HCT116 (cell line): ENCODE results near the gene GNPDA1. TPM values are rescaled to one million over a fixed set of nuclear protein-coding genes. Genes with fewer than 3 reads are reported as not detected.

Source experiments
- ATAC-seq: fragments of 200-7000 bp; cut with Tn5 transposase; 2 replicates; pipeline ENCODE4 v1.9.1; 2020; ENCODE audit warnings: mild to moderate bottlenecking, moderate library complexity
- Bru-seq: library from RNA; stranded (reverse); fragments of 400-500 nt; gene quantifications from one replicate; lab custom pipeline; 2021; lab: Mats Ljungman, UMichigan
- BruChase-seq, 2 experiments: library from RNA; stranded (reverse); fragments of 400-500 nt; gene quantifications; one replicate each; lab custom pipeline; 2021; lab: Mats Ljungman, UMichigan
- BruUV-seq: library from RNA; stranded (reverse); fragments of 400-500 nt; replicated peaks from 2 replicates; lab custom pipeline; 2021; lab: Mats Ljungman, UMichigan
- CTCF ChIA-PET: fragments of 300-600 bp; sonication (Branson Sonifier 250); formaldehyde crosslinking; loops from one replicate; lab custom pipeline; 2021; ENCODE audit warnings: antibody characterized with exemption; lab: Charles Lee
- POLR2A ChIA-PET: fragments of 300-600, 350-600 bp; sonication (Branson Sonifier 250); formaldehyde crosslinking; loops from one replicate; lab custom pipeline; 2021; ENCODE audit warnings: antibody characterized with exemption; lab: Charles Lee
- RAD21 ChIA-PET, 2 experiments: fragments of 300-600 bp; sonication (Branson Sonifier 250); formaldehyde crosslinking; loops; one replicate each; lab custom pipeline; 2023; ENCODE audit warnings: low total read pairs in 2 of 2; ENCODE audit not compliant: uncharacterized antibody in 2 of 2, unreplicated experiment in 2 of 2, low non-redundant PET in 1 of 2; lab: Charles Lee
- DNase-seq: peaks from one replicate; pipeline ENCODE4 v3.0.0-alpha.2; 2010; ENCODE audit warnings: low read depth, low spot score
- H2AFZ ChIP-seq: fragments of 200-600 bp; shearing (Covaris generic), sonication (generic); 2 replicates; pipeline ENCODE4 v1.6.1; 2017; ENCODE audit warnings: low read depth, mixed run types, mixed read lengths, antibody characterized with exemption, low read length; ENCODE audit not compliant: poor library complexity, severe bottlenecking
- H3K27ac ChIP-seq: 2 replicates; pipeline ENCODE4 v1.5.1; 2012; ENCODE audit warnings: low read depth, low read length
- H3K27me3 ChIP-seq: fragments of 200-600 bp; sonication (generic); 2 replicates; pipeline ENCODE4 v1.6.1; 2016; ENCODE audit warnings: mixed run types, low read length, mixed read lengths; ENCODE audit not compliant: insufficient read depth
- H3K36me3 ChIP-seq, 2 experiments: fragments of 200-500 bp in 1 of 2; fragments of 200-600 bp in 1 of 2; sonication (Bioruptor generic) in 1 of 2; sonication (generic) in 1 of 2; 2 replicates each; pipeline versions ENCODE4 v1.5.1 to v1.6.1; 2014 to 2016; ENCODE audit warnings: low read length in 2 of 2, inconsistent platforms in 1 of 2, mixed read lengths in 1 of 2, mixed run types in 1 of 2; ENCODE audit not compliant: insufficient read depth in 2 of 2, control insufficient read depth in 1 of 2
- H3K4me1 ChIP-seq, 2 experiments: fragments of 200-600 bp in 1 of 2; sonication (generic) in 1 of 2; 2 replicates each; pipeline versions ENCODE4 v1.5.1 to v1.6.1; 2012 to 2017; ENCODE audit warnings: low read length in 2 of 2, inconsistent platforms in 1 of 2, mild to moderate bottlenecking in 1 of 2, mixed read lengths in 1 of 2, mixed run types in 1 of 2, moderate library complexity in 1 of 2; ENCODE audit not compliant: insufficient read depth in 2 of 2, control insufficient read depth in 1 of 2
- H3K4me2 ChIP-seq: fragments of 200-600 bp; sonication (generic); 2 replicates; pipeline ENCODE4 v1.6.1; 2017; ENCODE audit warnings: mixed run types, low read length, mixed read lengths
- H3K4me3 ChIP-seq, 2 experiments: fragments of 200-600 bp in 1 of 2; sonication (generic) in 1 of 2; replicated peaks in 1 of 2; 2 replicates each; pipeline ENCODE4 v1.5.1; 2011 to 2016; ENCODE audit warnings: low read length in 2 of 2, control low read depth in 1 of 2, low read depth in 1 of 2, mild to moderate bottlenecking in 1 of 2, mixed read lengths in 1 of 2, mixed run types in 1 of 2
- H3K79me2 ChIP-seq: fragments of 200-600 bp; sonication (generic); 2 replicates; pipeline ENCODE4 v1.6.1; 2017; ENCODE audit warnings: mild to moderate bottlenecking, mixed run types, low read length, moderate library complexity, mixed read lengths; ENCODE audit not compliant: insufficient read depth
- H3K9ac ChIP-seq: fragments of 200-600 bp; sonication (generic); 2 replicates; pipeline ENCODE4 v1.6.1; 2016; ENCODE audit warnings: low read length, mixed read lengths
- H3K9me2 ChIP-seq: fragments of 200-600 bp; sonication (generic), shearing (Covaris generic); 2 replicates; pipeline ENCODE4 v1.6.1; 2017; ENCODE audit warnings: mixed run types, mild to moderate bottlenecking, moderate library complexity; ENCODE audit not compliant: insufficient read depth
- H3K9me3 ChIP-seq, 2 experiments: fragments of 200-500 bp in 1 of 2; fragments of 200-600 bp in 1 of 2; sonication (Bioruptor generic) in 1 of 2; sonication (generic) in 1 of 2; 2 replicates each; pipeline ENCODE4 v1.6.1; 2014 to 2017; ENCODE audit warnings: low read length in 2 of 2, mixed read lengths in 2 of 2, inconsistent platforms in 1 of 2, low read depth in 1 of 2, mild to moderate bottlenecking in 1 of 2, mixed run types in 1 of 2, moderate library complexity in 1 of 2; ENCODE audit not compliant: control insufficient read depth in 1 of 2, insufficient read depth in 1 of 2
- H4K20me1 ChIP-seq: fragments of 200-600 bp; sonication (generic), shearing (Covaris generic); 2 replicates; pipeline ENCODE4 v1.6.1; 2017; ENCODE audit warnings: mixed run types, mild to moderate bottlenecking, moderate library complexity; ENCODE audit not compliant: insufficient read depth
- EGR1 ChIP-seq: IDR thresholded peaks from 2 replicates; pipeline ENCODE4 v1.6.1; 2012; ENCODE audit warnings: low read depth
- ELF1 ChIP-seq: IDR thresholded peaks from 2 replicates; pipeline ENCODE4 v1.6.1; 2012; ENCODE audit warnings: low read depth, borderline replicate concordance
- EZH2 ChIP-seq: fragments of 200-600 bp; sonication (generic); IDR thresholded peaks from 2 replicates; pipeline ENCODE4 v1.6.1; 2017; ENCODE audit warnings: antibody characterized with exemption, mixed run types
- FOSL1 ChIP-seq: IDR thresholded peaks from 2 replicates; pipeline ENCODE4 v1.6.1; 2012; ENCODE audit warnings: low read depth
- POLR2A ChIP-seq: IDR thresholded peaks from 2 replicates; pipeline ENCODE4 v1.7.0; 2011; ENCODE audit warnings: borderline replicate concordance; ENCODE audit not compliant: insufficient read depth, insufficient read length; ENCODE audit errors: extremely low read depth
- POLR2AphosphoS5 ChIP-seq: IDR thresholded peaks from 2 replicates; pipeline ENCODE4 v1.6.1; 2011; ENCODE audit warnings: mild to moderate bottlenecking, low read depth, low read length, moderate library complexity
- SRF ChIP-seq: IDR thresholded peaks from 2 replicates; pipeline ENCODE4 v1.6.1; 2012; ENCODE audit warnings: low read depth
- TCF7L2 ChIP-seq: IDR thresholded peaks from 2 replicates; pipeline ENCODE4 v1.7.0; 2011; ENCODE audit warnings: borderline replicate concordance, inconsistent platforms; ENCODE audit not compliant: insufficient read depth, insufficient read length; ENCODE audit errors: extremely low read depth
- YY1 ChIP-seq: IDR thresholded peaks from 2 replicates; pipeline ENCODE4 v1.6.1; 2011; ENCODE audit warnings: low read length, low read depth, moderate library complexity, mild to moderate bottlenecking; ENCODE audit not compliant: insufficient replicate concordance; ENCODE audit errors: extremely low read depth
- ZFX ChIP-seq: fragments of 450-650 bp; IDR thresholded peaks from 2 replicates; pipeline ENCODE4 v1.6.1; 2017
- ZNF274 ChIP-seq: fragments of 200-500 bp; sonication (Bioruptor generic); IDR thresholded peaks from 2 replicates; pipeline ENCODE4 v1.6.1; 2014; ENCODE audit warnings: mild to moderate bottlenecking, low read depth, low read length, inconsistent platforms
- intact Hi-C: fragments of 100-400 bp; cut with micrococcal nuclease; formaldehyde crosslinking; loops from 2 replicates; pipeline ENCODE4 v1.10.0; 2022
- long read RNA-seq: library from polyadenylated mRNA; unstranded; transcript quantifications from one replicate; pipeline ENCODE4 v2.0.0, GENCODE V29; 2021; ENCODE audit not compliant: unreplicated experiment
- polyA plus RNA-seq: library from polyadenylated mRNA; unstranded; fragments of >200 nt; gene quantifications from 2 replicates; pipeline ENCODE4 v1.2.1, GENCODE V29; 2012; ENCODE audit warnings: missing spikeins
- total RNA-seq: library from RNA; stranded (reverse); gene quantifications from one replicate; pipeline ENCODE4 v1.2.1, GENCODE V29; 2021; ENCODE audit not compliant: unreplicated experiment
- TF ChIP-seq, protein P1 (sequence below): IDR thresholded peaks from 2 replicates; pipeline ENCODE4 v1.6.1; 2012
- TF ChIP-seq, protein P2 (sequence below): IDR thresholded peaks from 2 replicates; pipeline ENCODE4 v1.6.1; 2011; ENCODE audit warnings: mild to moderate bottlenecking, low read length, moderate library complexity; ENCODE audit not compliant: insufficient replicate concordance; ENCODE audit errors: extremely low read depth
- TF ChIP-seq, protein P3 (sequence below), 3 experiments: fragments of 200-600 bp in 1 of 3; sonication (generic) in 1 of 3; IDR thresholded peaks in 2 of 3; conservative IDR thresholded peaks in 1 of 3; 2 replicates each; pipeline ENCODE4 v1.5.1; 2012 to 2017; ENCODE audit warnings: low read depth in 2 of 3, low read length in 2 of 3, antibody characterized with exemption in 1 of 3, borderline replicate concordance in 1 of 3, control low read depth in 1 of 3, mild to moderate bottlenecking in 1 of 3, mixed read lengths in 1 of 3, mixed run types in 1 of 3, moderate library complexity in 1 of 3; ENCODE audit not compliant: insufficient read depth in 1 of 3
- TF ChIP-seq, protein P4 (sequence below): IDR thresholded peaks from 2 replicates; pipeline ENCODE4 v1.6.1; 2012; ENCODE audit warnings: low read depth

Gene GNPDA1
- total RNA-seq (45.6 TPM), Bru-seq, nascent RNA (percentile 60 among the genes with signal in this experiment), BruChase-seq, experiment 1, labeled RNA remaining after a 6-hour chase (percentile 85 among the genes with signal in this experiment), BruChase-seq, experiment 2, labeled RNA remaining after a 2-hour chase (percentile 68 among the genes with signal in this experiment)
- 37.1 and 42.8 TPM in 2 replicates for polyA plus RNA-seq
- long read RNA-seq, transcript GNPDA1-201 (7 exons, 2,273 nt): major isoform, 102 of 123 reads
- long read RNA-seq, transcript GNPDA1-210 (6 exons, 2,980 nt): minor isoform, 8 of 123 reads
- long read RNA-seq, partial matches to known transcripts: 4 of 123 reads
- long read RNA-seq, other reads (novel, unspliced or antisense): 9 of 123 reads

DNA sequence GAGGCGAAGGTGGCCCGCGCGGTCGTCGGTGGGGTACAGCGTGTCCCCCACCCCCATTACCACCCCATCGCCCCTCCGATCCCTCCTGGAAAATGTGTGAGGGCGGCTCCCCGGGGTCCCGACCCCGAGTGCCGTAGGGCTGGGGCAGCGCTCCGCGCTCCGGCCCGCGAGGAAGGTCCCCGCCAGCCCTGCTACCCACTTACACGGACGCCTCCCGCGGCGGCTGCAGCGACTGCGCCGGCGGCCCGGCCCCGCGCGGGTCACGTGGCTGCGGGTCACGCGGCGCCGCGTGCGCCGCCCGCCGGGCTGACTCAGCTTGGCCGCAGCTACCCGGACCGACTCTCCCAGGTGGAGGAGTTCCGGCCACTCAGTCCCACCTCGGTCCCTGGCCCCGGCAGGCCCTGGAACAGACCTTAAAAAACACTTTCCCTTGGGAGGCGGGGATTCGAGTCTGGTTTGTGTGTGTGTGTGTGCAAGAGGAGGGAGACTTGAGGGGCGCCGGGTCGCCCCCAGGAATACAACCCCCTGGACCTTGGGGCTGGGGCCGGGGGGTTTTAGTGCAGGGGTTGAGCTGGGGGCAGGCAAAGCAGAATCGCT lies at the start of gene GNPDA1:
TSS of gene GNPDA1 (minus strand) at position 236 of the 597 bp plus-strand sequence. CDS start 992 bp downstream, outside the sequence.
- POLR2A ChIA-PET: interaction anchor here (0.5 to 2.1 kb wide), 3 partner anchors 11 to 130 kb away, joined by 4 to 11 read pairs (median 7); no protein-coding TSS in a partner anchor
- H4K20me1 ChIP-seq: no peaks in the 10 kb centered on the region
- no peaks in the 10 kb centered on the region for H3K9me3 ChIP-seq
- peaks cover 4% of the 10 kb centered on the region; the same call in 1 of the 2 replicates for H3K79me2 ChIP-seq
- ATAC-seq (peak; percentile 82), DNase-seq (peak; percentile 49)
- H3K4me3 ChIP-seq: peak within 1 kb of the TSS; percentile 62 to 88
- intact Hi-C loops: loop anchor here (2.0 kb wide), 1 partner anchor 46 kb away; no protein-coding TSS in a partner anchor
- peaks cover 0 to 3% of the 10 kb centered on the region in 2 experiments; a peak in 2 of 4 replicates for H3K36me3 ChIP-seq
- no peaks in the 10 kb centered on the region for H3K9me2 ChIP-seq
- H3K4me1 ChIP-seq: peaks cover 13 to 45% of the 10 kb centered on the region in 2 experiments
- H3K27ac ChIP-seq: peak within 1 kb of the TSS; percentile 66
- H2AFZ ChIP-seq: no peak within 1 kb of the TSS
- RAD21 ChIA-PET: interaction anchor here (0.7 to 1.8 kb wide), 3 partner anchors 130 to 700 kb away, joined by 3 to 4 read pairs (median 4); no protein-coding TSS in a partner anchor
- CTCF ChIA-PET: interaction anchor here (1.1 to 3.4 kb wide), 10 partner anchors 12 to 321 kb away, joined by 3 to 35 read pairs (median 6); no protein-coding TSS in a partner anchor
- no TSS peak for BruUV-seq
- peak within 1 kb of the TSS; percentile 87 for H3K9ac ChIP-seq
- H3K4me2 ChIP-seq: peak within 1 kb of the TSS; percentile 96
- no peaks in the 10 kb centered on the region for H3K27me3 ChIP-seq
- TF ChIP-seq, protein P1, sequence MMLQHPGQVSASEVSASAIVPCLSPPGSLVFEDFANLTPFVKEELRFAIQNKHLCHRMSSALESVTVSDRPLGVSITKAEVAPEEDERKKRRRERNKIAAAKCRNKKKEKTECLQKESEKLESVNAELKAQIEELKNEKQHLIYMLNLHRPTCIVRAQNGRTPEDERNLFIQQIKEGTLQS: no peak
- no peak for TF ChIP-seq ELF1
- peak; percentile 47; the same call in 1 of the 2 replicates for TF ChIP-seq ZFX
- no peak for TF ChIP-seq ZNF274
- TF ChIP-seq, protein P2, sequence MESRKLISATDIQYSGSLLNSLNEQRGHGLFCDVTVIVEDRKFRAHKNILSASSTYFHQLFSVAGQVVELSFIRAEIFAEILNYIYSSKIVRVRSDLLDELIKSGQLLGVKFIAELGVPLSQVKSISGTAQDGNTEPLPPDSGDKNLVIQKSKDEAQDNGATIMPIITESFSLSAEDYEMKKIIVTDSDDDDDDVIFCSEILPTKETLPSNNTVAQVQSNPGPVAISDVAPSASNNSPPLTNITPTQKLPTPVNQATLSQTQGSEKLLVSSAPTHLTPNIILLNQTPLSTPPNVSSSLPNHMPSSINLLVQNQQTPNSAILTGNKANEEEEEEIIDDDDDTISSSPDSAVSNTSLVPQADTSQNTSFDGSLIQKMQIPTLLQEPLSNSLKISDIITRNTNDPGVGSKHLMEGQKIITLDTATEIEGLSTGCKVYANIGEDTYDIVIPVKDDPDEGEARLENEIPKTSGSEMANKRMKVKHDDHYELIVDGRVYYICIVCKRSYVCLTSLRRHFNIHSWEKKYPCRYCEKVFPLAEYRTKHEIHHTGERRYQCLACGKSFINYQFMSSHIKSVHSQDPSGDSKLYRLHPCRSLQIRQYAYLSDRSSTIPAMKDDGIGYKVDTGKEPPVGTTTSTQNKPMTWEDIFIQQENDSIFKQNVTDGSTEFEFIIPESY: peak; percentile 21
- TF ChIP-seq, protein P3, sequence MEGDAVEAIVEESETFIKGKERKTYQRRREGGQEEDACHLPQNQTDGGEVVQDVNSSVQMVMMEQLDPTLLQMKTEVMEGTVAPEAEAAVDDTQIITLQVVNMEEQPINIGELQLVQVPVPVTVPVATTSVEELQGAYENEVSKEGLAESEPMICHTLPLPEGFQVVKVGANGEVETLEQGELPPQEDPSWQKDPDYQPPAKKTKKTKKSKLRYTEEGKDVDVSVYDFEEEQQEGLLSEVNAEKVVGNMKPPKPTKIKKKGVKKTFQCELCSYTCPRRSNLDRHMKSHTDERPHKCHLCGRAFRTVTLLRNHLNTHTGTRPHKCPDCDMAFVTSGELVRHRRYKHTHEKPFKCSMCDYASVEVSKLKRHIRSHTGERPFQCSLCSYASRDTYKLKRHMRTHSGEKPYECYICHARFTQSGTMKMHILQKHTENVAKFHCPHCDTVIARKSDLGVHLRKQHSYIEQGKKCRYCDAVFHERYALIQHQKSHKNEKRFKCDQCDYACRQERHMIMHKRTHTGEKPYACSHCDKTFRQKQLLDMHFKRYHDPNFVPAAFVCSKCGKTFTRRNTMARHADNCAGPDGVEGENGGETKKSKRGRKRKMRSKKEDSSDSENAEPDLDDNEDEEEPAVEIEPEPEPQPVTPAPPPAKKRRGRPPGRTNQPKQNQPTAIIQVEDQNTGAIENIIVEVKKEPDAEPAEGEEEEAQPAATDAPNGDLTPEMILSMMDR (IDR thresholded peaks at IDR 0.05 in 2 of 3, conservative IDR thresholded peaks at IDR 0.05 in 1 of 3; ENCODE audit: borderline replicate concordance in 1 of 3, insufficient read depth in 1 of 3, low read depth in 2 of 3, low read length in 2 of 3): no peak
- no peak for TF ChIP-seq EGR1
- TF ChIP-seq YY1: no peak
- no peak for TF ChIP-seq EZH2
- TF ChIP-seq POLR2A: peak; percentile 75
- TF ChIP-seq POLR2AphosphoS5: peak; percentile 87
- no peak for TF ChIP-seq SRF
- no peak for TF ChIP-seq FOSL1
- peak; percentile 36 for TF ChIP-seq TCF7L2
- TF ChIP-seq, protein P4, sequence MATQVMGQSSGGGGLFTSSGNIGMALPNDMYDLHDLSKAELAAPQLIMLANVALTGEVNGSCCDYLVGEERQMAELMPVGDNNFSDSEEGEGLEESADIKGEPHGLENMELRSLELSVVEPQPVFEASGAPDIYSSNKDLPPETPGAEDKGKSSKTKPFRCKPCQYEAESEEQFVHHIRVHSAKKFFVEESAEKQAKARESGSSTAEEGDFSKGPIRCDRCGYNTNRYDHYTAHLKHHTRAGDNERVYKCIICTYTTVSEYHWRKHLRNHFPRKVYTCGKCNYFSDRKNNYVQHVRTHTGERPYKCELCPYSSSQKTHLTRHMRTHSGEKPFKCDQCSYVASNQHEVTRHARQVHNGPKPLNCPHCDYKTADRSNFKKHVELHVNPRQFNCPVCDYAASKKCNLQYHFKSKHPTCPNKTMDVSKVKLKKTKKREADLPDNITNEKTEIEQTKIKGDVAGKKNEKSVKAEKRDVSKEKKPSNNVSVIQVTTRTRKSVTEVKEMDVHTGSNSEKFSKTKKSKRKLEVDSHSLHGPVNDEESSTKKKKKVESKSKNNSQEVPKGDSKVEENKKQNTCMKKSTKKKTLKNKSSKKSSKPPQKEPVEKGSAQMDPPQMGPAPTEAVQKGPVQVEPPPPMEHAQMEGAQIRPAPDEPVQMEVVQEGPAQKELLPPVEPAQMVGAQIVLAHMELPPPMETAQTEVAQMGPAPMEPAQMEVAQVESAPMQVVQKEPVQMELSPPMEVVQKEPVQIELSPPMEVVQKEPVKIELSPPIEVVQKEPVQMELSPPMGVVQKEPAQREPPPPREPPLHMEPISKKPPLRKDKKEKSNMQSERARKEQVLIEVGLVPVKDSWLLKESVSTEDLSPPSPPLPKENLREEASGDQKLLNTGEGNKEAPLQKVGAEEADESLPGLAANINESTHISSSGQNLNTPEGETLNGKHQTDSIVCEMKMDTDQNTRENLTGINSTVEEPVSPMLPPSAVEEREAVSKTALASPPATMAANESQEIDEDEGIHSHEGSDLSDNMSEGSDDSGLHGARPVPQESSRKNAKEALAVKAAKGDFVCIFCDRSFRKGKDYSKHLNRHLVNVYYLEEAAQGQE: no peak
